Kidney epithelial cell (primary cell): ENCODE results near the gene CFAP92. TPM values are rescaled to one million over a fixed set of nuclear protein-coding genes. Genes with fewer than 3 reads are reported as not detected.

Experiments used
- DNase-seq: peaks from one replicate; pipeline ENCODE4 v3.0.0-alpha.2; 2010; ENCODE audit warnings: low read depth
- H3K27me3 ChIP-seq: 2 replicates; pipeline ENCODE4 v1.6.0; 2011; ENCODE audit warnings: low read length; ENCODE audit not compliant: control insufficient read depth, insufficient read depth
- H3K36me3 ChIP-seq: 2 replicates; pipeline ENCODE4 v1.5.1; 2011; ENCODE audit warnings: low read length; ENCODE audit not compliant: control insufficient read depth, insufficient read depth
- H3K4me3 ChIP-seq: 2 replicates; pipeline ENCODE4 v1.5.1; 2011; ENCODE audit warnings: low read depth, mild to moderate bottlenecking, control low read depth, low read length
- total RNA-seq: library from RNA; depleted of rRNA; stranded (reverse); fragments of >200 nt; gene quantifications from 2 replicates; pipeline ENCODE4 v1.2.3, GENCODE V29; 2015
- TF ChIP-seq, protein P1 (sequence below): IDR thresholded peaks from 2 replicates; pipeline ENCODE4 v1.5.1; 2011; ENCODE audit warnings: mild to moderate bottlenecking, moderate library complexity, low read length, control low read depth, inconsistent platforms; ENCODE audit not compliant: insufficient read depth, poor library complexity, severe bottlenecking

Gene CFAP92
- total RNA-seq, 1 donor from 2014 or later = 0.50 TPM

DNA sequence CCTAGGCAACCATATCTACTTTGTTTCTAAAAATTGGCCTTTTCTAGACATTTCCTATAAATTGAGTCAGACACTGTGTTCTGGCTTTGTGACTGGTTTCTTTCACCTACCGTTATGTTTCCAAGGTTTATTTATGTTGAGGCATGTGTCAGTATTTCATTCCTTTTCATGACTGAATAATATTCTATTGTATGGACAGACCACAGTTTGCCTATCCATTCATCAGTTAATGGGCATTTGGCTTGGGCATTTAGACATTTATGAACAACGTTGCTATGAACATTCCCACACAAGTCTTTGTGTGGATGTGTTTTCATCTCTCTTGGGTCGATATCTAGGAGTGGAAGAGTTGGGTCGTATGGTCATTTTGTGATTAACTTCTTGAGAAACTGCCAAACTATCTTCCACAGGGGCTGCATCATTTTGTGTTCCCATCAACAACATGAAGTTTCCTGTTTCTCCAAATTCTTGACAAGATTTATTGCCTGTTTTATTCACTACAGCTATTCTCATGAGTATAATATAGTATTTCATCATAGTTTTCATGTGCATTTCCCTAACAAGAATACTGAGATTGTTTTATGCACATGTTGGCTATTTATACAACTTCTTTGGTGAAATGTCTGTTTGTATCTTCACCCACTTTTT is 3.7 kb upstream of the CFAP92 start:
- Histone ChIP-seq H3K27me3 (peaks cover 65% of the 10 kb centered on the region), H3K4me3 (no peak overlapping the region), H3K36me3 (no peaks in the 10 kb centered on the region)
- TF ChIP-seq, protein P1, sequence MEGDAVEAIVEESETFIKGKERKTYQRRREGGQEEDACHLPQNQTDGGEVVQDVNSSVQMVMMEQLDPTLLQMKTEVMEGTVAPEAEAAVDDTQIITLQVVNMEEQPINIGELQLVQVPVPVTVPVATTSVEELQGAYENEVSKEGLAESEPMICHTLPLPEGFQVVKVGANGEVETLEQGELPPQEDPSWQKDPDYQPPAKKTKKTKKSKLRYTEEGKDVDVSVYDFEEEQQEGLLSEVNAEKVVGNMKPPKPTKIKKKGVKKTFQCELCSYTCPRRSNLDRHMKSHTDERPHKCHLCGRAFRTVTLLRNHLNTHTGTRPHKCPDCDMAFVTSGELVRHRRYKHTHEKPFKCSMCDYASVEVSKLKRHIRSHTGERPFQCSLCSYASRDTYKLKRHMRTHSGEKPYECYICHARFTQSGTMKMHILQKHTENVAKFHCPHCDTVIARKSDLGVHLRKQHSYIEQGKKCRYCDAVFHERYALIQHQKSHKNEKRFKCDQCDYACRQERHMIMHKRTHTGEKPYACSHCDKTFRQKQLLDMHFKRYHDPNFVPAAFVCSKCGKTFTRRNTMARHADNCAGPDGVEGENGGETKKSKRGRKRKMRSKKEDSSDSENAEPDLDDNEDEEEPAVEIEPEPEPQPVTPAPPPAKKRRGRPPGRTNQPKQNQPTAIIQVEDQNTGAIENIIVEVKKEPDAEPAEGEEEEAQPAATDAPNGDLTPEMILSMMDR = no peak
- DNase-seq = no peak

DNA sequence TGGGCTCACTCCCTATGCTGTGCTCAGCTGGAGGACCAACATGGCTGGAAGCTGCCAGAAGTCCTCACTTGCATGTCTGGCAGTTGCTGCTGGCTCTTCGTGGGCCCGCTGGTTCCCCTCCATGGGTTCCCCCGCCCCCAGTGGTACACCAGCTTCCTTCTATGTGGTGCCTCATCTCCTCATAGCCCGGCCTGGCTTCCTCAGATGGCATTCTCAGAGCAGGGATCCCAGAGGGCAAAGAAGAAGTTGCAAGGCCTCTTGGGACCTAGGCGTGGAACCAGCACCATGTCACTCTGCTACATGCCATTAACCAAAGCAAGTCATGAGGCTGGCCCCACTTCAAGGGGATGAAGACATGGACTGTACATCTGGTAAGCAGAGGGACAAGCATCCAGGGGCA is 2.9 kb upstream of the CFAP92 start:
- TF ChIP-seq, protein P1 = no peak
- H3K4me3 ChIP-seq = no peak overlapping the region
- H3K27me3 ChIP-seq = peaks cover 57% of the 10 kb centered on the region
- H3K36me3 ChIP-seq = no peaks in the 10 kb centered on the region
- no peak for DNase-seq

DNA sequence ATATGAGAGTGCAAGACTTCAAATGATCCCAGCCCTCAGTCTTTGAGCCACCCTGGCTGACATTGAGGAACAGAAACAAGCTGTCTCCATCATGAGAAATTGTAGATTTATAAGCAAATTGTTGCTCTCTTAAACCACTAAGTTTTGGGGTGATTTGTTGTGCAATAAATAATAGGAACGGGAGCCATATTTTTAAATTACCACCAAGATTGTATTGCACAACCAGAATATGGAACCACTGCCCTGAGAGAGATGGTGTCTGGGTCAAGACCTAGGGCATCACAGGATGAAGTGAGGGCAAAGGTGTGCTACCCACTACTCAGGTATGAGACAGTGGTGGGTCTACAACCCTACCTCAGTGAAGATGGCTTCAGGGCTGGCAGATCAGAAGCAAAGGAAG is 2.3 kb upstream of the CFAP92 start:
- H3K27me3 ChIP-seq = peaks cover 52% of the 10 kb centered on the region
- no peaks in the 10 kb centered on the region for H3K36me3 ChIP-seq
- no peak overlapping the region for H3K4me3 ChIP-seq
- TF ChIP-seq, protein P1 = no peak
- no peak for DNase-seq

DNA sequence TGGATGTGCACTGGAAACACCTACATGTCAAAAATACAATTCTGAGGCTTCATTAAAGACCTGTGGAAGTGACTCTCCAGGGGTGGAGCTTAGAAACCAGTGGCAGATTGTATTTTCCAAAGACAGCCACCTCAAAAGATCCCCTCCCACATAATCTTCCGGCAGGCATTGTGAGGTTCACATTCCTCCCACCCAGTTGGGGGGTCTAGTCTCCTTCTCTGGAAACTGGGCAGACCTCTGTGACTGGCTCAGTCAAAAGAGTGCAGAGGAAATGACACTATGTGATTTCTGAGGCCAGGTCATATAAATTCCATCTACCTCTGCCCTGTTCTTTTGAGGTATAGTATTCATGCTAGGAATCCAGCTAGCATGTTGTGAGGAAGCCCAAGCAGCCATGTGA is 1.9 kb upstream of the CFAP92 start:
- peaks cover 47% of the 10 kb centered on the region for H3K27me3 ChIP-seq
- no peaks in the 10 kb centered on the region for H3K36me3 ChIP-seq
- TF ChIP-seq, protein P1 = no peak
- H3K4me3 ChIP-seq = no peak overlapping the region
- no peak for DNase-seq

DNA sequence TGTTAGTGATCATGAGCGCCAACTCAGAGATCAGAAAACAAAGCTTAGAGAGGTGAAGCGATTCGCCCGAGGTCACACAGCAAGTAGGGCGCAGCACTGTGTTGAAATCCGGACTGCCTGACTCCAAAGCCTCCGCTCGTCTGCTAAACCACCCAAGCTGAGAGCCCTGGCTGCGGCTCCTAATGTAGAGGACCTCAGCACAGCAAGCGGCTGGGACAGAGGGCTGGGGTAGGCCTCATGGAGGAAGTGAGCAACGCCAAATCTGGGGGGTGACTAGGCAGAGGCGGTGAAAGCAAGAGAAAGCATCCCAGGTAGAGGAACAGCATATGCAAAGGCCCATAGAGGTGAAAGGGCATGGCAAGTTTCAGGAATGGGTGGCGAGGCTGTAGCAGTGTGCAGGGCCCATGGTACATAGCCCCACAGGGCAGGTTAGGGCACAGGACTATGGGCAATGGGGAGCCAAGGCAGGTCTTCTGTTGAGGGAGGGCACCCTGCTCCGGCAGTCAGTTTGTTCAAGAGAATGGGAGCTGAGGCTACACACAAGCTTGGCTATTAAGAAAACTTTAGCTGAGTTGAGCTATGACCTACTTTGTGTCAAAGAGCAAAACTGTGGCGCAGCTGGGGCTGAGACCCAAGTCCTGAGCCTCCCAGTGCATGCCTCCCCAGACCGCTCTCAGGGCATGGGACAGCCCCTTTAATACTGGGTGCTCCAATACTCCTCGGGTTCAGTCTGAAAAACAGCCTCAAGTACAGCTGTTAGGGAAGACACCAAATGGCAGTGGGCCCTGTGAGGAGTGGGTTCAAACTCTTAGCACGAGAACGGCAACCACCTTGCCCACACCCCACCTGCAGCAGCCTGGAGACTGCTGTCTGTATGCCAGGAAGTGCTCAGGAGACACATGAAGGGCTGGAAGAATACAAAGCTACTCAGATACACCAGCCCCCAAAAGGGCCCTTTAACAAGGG is 988 bp upstream of the CFAP92 start:
- H3K4me3 ChIP-seq = no peak overlapping the region
- H3K27me3 ChIP-seq = peaks cover 41% of the 10 kb centered on the region
- H3K36me3 ChIP-seq = no peaks in the 10 kb centered on the region
- DNase-seq = no peak
- TF ChIP-seq, protein P1 = no peak
